ENCODE results near the gene PRKAR2B.
"Not testable (repeated sequence)": the region's sequence is repeated elsewhere in the genome, so short reads cannot be mapped to it uniquely, and the experiment has no call there.

Gene PRKAR2B

DNA sequence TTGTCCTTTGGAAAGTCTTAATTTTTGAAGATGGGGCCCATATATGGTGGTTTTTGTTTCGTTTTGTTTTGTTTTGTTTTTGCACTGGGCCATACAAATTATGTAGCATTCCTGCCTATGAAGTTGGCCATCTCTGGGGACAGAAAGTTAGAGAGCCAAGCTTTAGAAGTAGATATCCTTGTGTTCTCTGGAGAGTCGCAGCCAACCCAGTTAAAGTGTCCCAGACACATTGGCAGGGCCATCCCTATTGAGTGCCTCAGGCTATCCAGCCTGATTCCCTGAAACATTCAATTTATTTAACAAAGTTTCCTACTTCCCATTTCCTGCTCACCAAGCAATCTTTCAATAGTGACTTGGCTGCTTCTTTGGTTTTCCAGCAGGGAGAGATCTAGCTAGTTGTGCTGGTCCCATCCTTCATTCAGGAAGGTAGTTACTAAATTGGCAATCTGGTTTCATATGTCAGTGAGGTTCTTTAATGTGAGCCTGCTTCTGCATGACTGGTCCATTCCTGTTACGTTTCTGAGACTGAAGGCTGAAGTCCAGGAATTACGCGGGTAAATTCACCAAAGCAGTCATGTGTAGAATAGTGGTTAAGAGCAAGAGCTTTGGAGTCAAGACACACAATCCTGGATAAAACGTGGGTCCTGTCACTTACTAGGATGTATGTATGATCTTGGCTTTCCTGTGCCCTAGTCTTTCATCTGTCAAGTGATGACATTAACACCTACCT is 75.0 kb downstream of the PRKAR2B start:
- DNase-seq (ENCODE audit: low read depth) = no peak

- peak; percentile 27 for DNase-seq (ENCODE audit: low read depth)
Observed at GRCh38 chr7:107122486-107122911, 78.0 kb downstream of the PRKAR2B start.

DNA sequence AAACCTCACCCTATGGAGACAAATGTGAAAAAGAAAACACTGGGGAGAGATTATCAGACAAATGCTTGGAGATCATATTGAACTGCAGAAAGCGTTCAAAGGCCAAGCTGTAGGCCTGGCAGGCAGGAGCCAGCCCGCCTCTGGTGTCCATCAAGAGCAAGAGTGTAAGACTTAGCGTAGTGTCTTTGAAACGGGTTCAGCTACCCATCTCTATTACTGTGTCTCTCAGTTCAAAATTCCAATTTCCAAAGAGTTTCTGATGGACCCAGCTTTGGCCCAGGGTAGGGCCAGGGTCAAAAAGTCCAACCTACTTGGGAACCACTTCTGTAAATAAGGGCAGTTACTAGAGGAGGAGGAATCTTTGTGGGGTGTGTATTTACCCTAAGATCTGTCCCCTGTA is 78.9 kb downstream of the PRKAR2B start:
- no peak for DNase-seq (ENCODE audit: low read depth)

DNA sequence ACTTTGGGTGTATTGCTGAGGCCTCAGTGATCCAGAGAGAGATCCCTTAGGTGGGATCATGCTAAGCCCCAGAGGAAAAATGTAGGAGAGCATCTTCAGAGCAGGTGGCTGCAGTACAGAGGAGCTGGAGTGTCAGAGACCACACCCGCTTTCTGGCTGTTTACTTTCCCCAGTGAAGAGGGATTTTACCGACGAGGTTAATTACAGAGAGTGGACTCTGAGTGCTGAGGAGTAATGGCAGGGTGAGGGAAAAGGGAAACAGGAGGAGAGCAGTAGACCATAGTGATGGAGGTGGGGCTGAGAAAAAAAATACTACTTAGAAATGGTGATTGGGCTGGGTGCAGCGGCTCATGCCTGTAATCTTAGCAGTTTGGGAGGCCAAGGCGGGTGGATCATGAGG is 81.0 kb downstream of the PRKAR2B start:
- DNase-seq (ENCODE audit: low read depth) = no peak

DNA sequence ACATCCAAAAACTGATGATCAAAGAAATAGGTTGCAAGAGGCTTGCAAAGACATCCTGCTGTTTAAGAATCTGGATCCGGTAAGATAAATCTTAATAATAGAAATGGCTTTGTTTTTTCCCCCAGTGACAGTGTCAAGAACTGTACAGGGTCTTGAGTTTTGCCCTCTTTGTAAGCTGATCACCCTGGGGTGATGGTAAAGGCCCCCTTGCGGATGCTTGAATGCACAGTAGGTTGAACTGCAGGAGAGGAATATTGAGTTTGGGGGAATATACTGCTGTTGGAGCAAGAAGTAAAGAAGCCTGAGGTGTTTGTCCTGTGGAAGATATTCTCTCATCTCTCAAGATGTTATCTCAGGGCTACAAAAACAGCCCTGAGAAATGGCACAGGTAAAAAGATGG is 83.7 kb downstream of the PRKAR2B start:
- DNase-seq (ENCODE audit: low read depth) = no peak

GRCh38 chr7:107128748-107129147 is 84.2 kb downstream of the PRKAR2B start:
- no peak for DNase-seq (ENCODE audit: low read depth)

DNA sequence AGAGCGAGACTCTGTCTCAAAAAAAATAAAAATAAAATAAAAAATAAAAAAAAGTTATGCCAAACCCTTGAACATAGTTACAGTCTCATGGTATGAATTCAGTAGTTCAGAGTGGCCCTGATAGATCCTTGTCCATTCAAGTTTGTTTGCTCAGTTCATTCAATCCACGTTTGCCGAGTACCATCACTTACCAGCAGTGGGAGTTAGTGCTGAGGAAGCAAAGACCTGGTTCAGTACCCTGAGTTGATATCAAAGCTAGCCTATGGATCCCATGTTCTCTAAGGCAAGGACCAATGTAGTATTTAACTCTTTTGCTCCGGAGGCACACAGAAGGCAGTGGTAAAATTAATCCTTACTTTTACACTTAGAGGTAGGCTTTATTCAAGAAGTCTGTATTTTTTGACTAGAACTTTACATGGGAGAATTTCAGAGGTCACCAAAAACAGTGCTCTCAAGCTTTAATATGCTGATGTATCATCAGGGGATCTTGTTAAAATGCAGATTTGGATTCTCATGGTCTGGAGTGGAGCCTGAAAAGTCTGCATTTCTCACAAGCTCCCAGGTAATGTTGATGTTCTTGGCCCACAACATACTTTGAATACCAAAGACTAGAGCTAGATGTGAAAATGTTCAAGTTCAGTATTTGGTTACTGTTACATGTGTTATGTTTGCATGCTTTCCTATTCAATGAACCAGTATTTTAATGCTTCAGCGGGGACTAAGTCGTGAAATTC is 86.1 kb downstream of the PRKAR2B start:
- peak; percentile 14 for DNase-seq (ENCODE audit: low read depth)

DNA sequence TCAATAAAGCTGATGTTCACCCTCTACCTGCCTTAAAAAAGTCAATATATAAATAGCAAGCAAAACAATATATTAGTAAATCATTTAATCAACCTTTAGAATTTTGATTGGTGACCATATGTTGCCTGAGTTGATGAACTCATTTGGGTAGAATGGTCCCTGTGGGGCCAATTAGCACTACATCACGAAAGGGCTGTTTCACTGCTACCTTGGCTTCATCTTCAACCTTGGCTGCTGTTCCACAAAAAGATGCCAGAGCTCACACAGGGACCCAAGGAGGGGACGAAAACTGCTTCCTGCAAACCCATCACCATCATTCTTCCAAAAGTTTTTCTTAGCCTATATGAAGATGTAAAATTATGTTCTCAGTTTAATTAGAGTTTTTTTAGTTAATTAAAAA is 88.9 kb downstream of the PRKAR2B start:
- DNase-seq (ENCODE audit: low read depth) = no peak

- peak; percentile 55 for DNase-seq (ENCODE audit: low read depth)
Observed at GRCh38 chr7:107138696-107139420, 94.4 kb downstream of the PRKAR2B start.

GRCh38 chr7:107143875-107144274 is 99.4 kb downstream of the PRKAR2B start:
- not testable (repeated sequence) for DNase-seq (ENCODE audit: low read depth)

GRCh38 chr7:107145067-107145838 is 100.7 kb downstream of the PRKAR2B start:
- DNase-seq (ENCODE audit: low read depth) = no peak

DNA sequence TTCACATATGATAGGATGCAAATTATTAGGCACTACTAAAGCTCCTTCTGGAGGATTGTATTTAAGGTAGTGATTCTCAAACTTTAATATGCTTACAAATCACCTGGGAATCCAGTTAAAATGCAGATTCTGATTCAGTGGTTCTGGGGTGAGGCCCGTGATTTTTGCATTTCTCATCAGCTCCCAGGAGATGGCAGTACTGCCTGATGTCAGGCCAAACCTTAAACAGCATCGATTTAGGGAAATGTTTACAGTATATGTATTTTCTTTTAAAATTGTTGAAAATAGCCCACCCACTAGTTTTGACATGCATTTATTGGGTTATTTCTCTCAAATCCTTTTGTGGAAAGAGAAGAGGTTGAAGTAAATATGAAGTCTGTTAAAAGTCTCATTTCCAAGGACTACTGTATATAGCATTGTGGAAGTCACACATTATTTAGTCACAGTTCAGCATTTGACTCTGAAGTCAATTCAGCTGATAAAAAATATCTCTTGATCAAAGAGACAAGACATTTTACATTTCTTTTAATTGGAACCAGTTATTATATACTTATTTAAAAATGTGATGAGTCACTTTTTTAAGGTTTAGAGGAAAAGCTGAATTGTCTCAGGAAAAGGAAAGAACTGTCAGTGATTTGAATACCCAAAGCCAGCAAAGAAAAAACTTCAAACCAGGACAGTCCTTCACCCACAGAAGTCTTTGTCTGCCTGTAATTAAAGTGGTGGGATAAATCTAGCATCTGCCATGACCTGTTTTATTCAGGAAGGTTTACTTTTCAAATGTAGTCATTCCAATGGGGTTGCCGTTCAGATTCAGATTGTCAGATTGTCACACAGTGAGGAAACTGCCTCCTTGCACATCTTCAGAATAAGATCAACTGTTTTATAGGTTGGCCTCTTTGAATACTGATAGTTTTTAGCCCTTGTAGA is 103.2 kb downstream of the PRKAR2B start:
- DNase-seq (ENCODE audit: low read depth) = peak; percentile 50

DNA sequence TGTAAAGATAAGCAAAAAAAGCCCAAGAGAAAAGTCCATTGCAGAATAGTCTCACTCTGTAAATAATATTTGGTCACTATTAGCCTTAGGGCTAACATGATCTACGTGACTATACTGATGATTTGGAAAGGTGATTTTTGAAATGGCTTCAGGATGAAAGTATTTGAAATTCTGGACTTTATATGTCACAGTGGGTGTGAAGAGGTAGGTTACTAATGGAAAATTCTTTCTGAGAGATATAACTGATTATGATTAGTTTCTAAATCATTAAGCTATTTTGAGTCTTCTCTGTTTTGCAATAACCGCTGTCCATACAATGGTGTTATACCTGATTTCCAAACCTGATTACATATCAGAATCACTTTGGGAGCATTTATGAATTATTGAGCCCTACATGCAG is 104.2 kb downstream of the PRKAR2B start:
- no peak for DNase-seq (ENCODE audit: low read depth)

- DNase-seq (ENCODE audit: low read depth) = no peak
Observed at GRCh38 chr7:107149863-107150262, 105.4 kb downstream of the PRKAR2B start.

- DNase-seq (ENCODE audit: low read depth) = peak; percentile 73
Observed at GRCh38 chr7:107150375-107151073, 106.0 kb downstream of the PRKAR2B start.

- DNase-seq (ENCODE audit: low read depth) = no peak
Observed at GRCh38 chr7:107151538-107151937, 107.0 kb downstream of the PRKAR2B start.

DNA sequence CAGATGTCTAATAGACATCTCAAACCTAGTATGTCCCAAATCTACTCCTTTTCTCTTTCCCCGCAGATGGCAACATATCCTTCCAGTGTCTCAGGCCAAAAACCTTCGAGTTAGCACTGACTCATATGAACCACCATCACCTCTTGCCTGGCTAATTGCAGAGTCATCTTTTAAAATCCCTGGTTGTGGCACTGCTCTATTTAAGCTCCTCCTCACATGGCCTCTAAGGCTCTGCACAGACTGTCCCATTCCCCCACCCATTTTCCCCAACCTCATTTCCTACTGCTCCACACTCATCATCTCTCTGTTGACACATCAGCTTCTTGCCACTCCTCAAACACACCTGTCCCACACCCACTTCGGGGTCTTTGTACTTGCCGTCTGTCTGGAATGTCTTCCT is 107.5 kb downstream of the PRKAR2B start:
- peak; percentile 73 for DNase-seq (ENCODE audit: low read depth)

- no peak for DNase-seq (ENCODE audit: low read depth)
Observed at GRCh38 chr7:107154826-107155225, 110.3 kb downstream of the PRKAR2B start.

- DNase-seq (ENCODE audit: low read depth) = not testable (repeated sequence)
Observed at GRCh38 chr7:107155726-107156125, 111.2 kb downstream of the PRKAR2B start.

DNA sequence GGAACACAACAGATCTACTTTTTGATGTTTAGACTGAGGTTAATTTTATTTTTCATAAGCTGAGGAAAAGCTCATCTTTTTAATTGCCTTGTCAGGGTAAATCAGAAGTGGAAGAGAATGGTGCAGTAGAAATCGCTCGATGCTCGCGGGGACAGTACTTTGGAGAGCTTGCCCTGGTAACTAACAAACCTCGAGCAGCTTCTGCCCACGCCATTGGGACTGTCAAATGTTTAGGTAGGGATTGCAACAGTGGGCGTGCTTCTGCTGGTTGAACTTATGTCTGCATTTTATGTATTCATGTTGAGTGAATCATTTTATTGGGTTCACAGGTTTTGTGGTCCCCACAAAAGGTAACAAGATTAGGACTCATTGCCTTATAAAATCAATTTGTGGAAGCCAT is 112.6 kb downstream of the PRKAR2B start:
- DNase-seq (ENCODE audit: low read depth) = no peak
